DND-41 (cell line): ENCODE results near the gene PSAP.

Experiments used
- ATAC-seq: fragments of 200-7000 bp; cut with Tn5 transposase; 3 replicates; pipeline ENCODE4 v1.9.1; 2021; ENCODE audit warnings: low read depth; ENCODE audit not compliant: insufficient read depth
- DNase-seq: peaks from one replicate; pipeline ENCODE4 v3.0.0-alpha.2; 2020
- H2AFZ ChIP-seq: 2 replicates; pipeline ENCODE4 v1.6.0; 2012; ENCODE audit warnings: low read depth, low read length
- H3K27ac ChIP-seq: 2 replicates; pipeline ENCODE4 v1.5.1; 2012; ENCODE audit warnings: low read length, inconsistent platforms
- H3K27me3 ChIP-seq: fragments of 200-600 bp; sonication (generic); 2 replicates; pipeline ENCODE4 v1.6.0; 2012; ENCODE audit warnings: low read length, mild to moderate bottlenecking, inconsistent platforms; ENCODE audit not compliant: insufficient read depth, poor library complexity
- H3K36me3 ChIP-seq: 2 replicates; pipeline ENCODE4 v1.5.1; 2012; ENCODE audit warnings: low read length, inconsistent platforms; ENCODE audit not compliant: insufficient read depth
- H3K4me1 ChIP-seq: 2 replicates; pipeline ENCODE4 v1.5.1; 2012; ENCODE audit warnings: mild to moderate bottlenecking, low read length; ENCODE audit not compliant: insufficient read depth
- H3K4me2 ChIP-seq: 2 replicates; pipeline ENCODE4 v1.6.0; 2012; ENCODE audit warnings: mild to moderate bottlenecking, moderate library complexity, low read length, inconsistent platforms; ENCODE audit not compliant: insufficient read depth
- H3K4me3 ChIP-seq, 2 experiments: fragments of 200-600 bp in 1 of 2; shearing (Covaris generic) in 1 of 2; 2 replicates each; pipeline ENCODE4 v1.5.1; 2012 to 2016; ENCODE audit warnings: inconsistent platforms in 2 of 2, low read length in 2 of 2, mild to moderate bottlenecking in 2 of 2, low read depth in 1 of 2, moderate library complexity in 1 of 2
- H3K79me2 ChIP-seq: 2 replicates; pipeline ENCODE4 v1.6.0; 2012; ENCODE audit warnings: low read length, inconsistent platforms; ENCODE audit not compliant: insufficient read depth
- H3K9ac ChIP-seq: 2 replicates; pipeline ENCODE4 v1.6.0; 2012; ENCODE audit warnings: low read depth, mild to moderate bottlenecking, inconsistent platforms, low read length, moderate library complexity
- H3K9me3 ChIP-seq: 2 replicates; pipeline ENCODE4 v1.5.1; 2012; ENCODE audit warnings: low read length, moderate library complexity, mild to moderate bottlenecking, inconsistent platforms; ENCODE audit not compliant: insufficient read depth, severe bottlenecking
- H4K20me1 ChIP-seq: 2 replicates; pipeline ENCODE4 v1.6.0; 2012; ENCODE audit warnings: low read length; ENCODE audit not compliant: insufficient read depth
- CTCF ChIP-seq: IDR thresholded peaks from 2 replicates; pipeline ENCODE4 v1.5.1; 2012; ENCODE audit warnings: borderline replicate concordance, low read length, moderate library complexity, mild to moderate bottlenecking; ENCODE audit not compliant: poor library complexity, severe bottlenecking; ENCODE audit errors: extremely low read depth
- EZH2 ChIP-seq: IDR thresholded peaks from 3 replicates; pipeline ENCODE4 v1.6.1; 2012; ENCODE audit warnings: borderline replicate concordance, low read depth, mild to moderate bottlenecking, moderate library complexity, low read length, inconsistent platforms; ENCODE audit not compliant: severe bottlenecking

Gene PSAP

GRCh38 chr10:71810048-71810750 is 40.9 kb downstream of the PSAP start:
- TF ChIP-seq CTCF (no peak), EZH2 (no peak)
- no peaks in the 10 kb centered on the region for H3K4me1 ChIP-seq
- H3K4me3 ChIP-seq, result no peak overlapping the region

GRCh38 chr10:71809628-71810027 is 41.4 kb downstream of the PSAP start:
- Histone ChIP-seq H3K4me1 (no peaks in the 10 kb centered on the region), H3K36me3 (peaks cover 6% of the 10 kb centered on the region; the same call in 1 of the 2 replicates), H3K4me2 (no peak overlapping the region), H2AFZ (no peak overlapping the region), H3K79me2 (no peaks in the 10 kb centered on the region), H3K27me3 (no peaks in the 10 kb centered on the region), H3K9me3 (no peaks in the 10 kb centered on the region), H3K4me3 (no peak overlapping the region), H3K27ac (no peak overlapping the region), H3K9ac (no peak overlapping the region), H4K20me1 (peaks cover 4% of the 10 kb centered on the region)
- TF ChIP-seq CTCF (no peak), EZH2 (no peak)
- DNase-seq (no peak), ATAC-seq (no peak)

More at GRCh38 chr10:71810048-71810750, 40.9 kb downstream of the PSAP start:
- Histone ChIP-seq H2AFZ (no peak overlapping the region), H4K20me1 (peaks cover 6% of the 10 kb centered on the region), H3K27ac (no peak overlapping the region), H3K9ac (no peak overlapping the region), H3K36me3 (peaks cover 11% of the 10 kb centered on the region), H3K27me3 (no peaks in the 10 kb centered on the region), H3K4me2 (no peak overlapping the region), H3K79me2 (no peaks in the 10 kb centered on the region), H3K9me3 (no peaks in the 10 kb centered on the region)
- DNase-seq (no peak), ATAC-seq (no peak)

- H3K4me2 ChIP-seq, result no peak overlapping the region
- peaks cover 3% of the 10 kb centered on the region for H4K20me1 ChIP-seq
- no peaks in the 10 kb centered on the region for H3K9me3 ChIP-seq
- no peak overlapping the region for H2AFZ ChIP-seq
- TF ChIP-seq EZH2 (no peak), CTCF (no peak)
- no peak overlapping the region for H3K4me3 ChIP-seq
- H3K79me2 ChIP-seq, result no peaks in the 10 kb centered on the region
- H3K36me3 ChIP-seq, result no peaks in the 10 kb centered on the region
- H3K27me3 ChIP-seq, result no peaks in the 10 kb centered on the region
- H3K9ac ChIP-seq, result no peak overlapping the region
- ATAC-seq (no peak), DNase-seq (no peak)
- no peaks in the 10 kb centered on the region for H3K4me1 ChIP-seq
- no peak overlapping the region for H3K27ac ChIP-seq
Observed at GRCh38 chr10:71807557-71808510, 43.2 kb downstream of the PSAP start.
